ENCODE measurements around the gene JADE2.

JADE2 gene

GRCh38 chr5:134571693-134572405 is 46.4 kb downstream of the JADE2 start:
- Histone ChIP-seq H3K9me3 (ENCODE audit: low read length) (no peaks in the 10 kb centered on the region), H3K4me2 (ENCODE audit: low read length) (no peak overlapping the region), H3K9me2 (ENCODE audit: low read depth, low read length) (no peaks in the 10 kb centered on the region), H3K4me1 (ENCODE audit: insufficient read depth, low read length, severe bottlenecking) (no peaks in the 10 kb centered on the region), H3K4me3 (ENCODE audit: low read depth, low read length, poor library complexity, severe bottlenecking) (no peak overlapping the region), H3F3A (ENCODE audit: insufficient read depth, low read length) (no peaks in the 10 kb centered on the region), H4K20me1 (ENCODE audit: insufficient read depth, low read length) (no peaks in the 10 kb centered on the region), H3K36me3 (ENCODE audit: insufficient read depth, low read length) (peaks cover 87% of the 10 kb centered on the region), H3K79me2 (ENCODE audit: insufficient read depth, low read length) (no peaks in the 10 kb centered on the region), H3K27ac (ENCODE audit: low read depth, low read length, poor library complexity, severe bottlenecking) (no peak overlapping the region), H3K27me3 (ENCODE audit: insufficient read depth, low read length) (no peaks in the 10 kb centered on the region), H2AFZ (ENCODE audit: low read length) (no peak overlapping the region), H3K9ac (ENCODE audit: low read length) (no peak overlapping the region)
- no peak for TF ChIP-seq EZH2 (IDR thresholded peaks at IDR 0.05; ENCODE audit: borderline replicate concordance, low read length)
- TF ChIP-seq CTCF (IDR thresholded peaks at IDR 0.05; ENCODE audit: low read length), result no peak

GRCh38 chr5:134572811-134573210 is 47.3 kb downstream of the JADE2 start:
- H3K4me2 ChIP-seq (ENCODE audit: low read length), result no peak overlapping the region
- H3K9me3 ChIP-seq (ENCODE audit: low read length), result no peaks in the 10 kb centered on the region
- no peaks in the 10 kb centered on the region for H3K9me2 ChIP-seq (ENCODE audit: low read depth, low read length)
- TF ChIP-seq EZH2 (IDR thresholded peaks at IDR 0.05; ENCODE audit: borderline replicate concordance, low read length) (no peak), CTCF (IDR thresholded peaks at IDR 0.05; ENCODE audit: low read length) (no peak)
- no peak overlapping the region for H2AFZ ChIP-seq (ENCODE audit: low read length)
- H3K36me3 ChIP-seq (ENCODE audit: insufficient read depth, low read length), result peaks cover 84% of the 10 kb centered on the region
- no peaks in the 10 kb centered on the region for H4K20me1 ChIP-seq (ENCODE audit: insufficient read depth, low read length)
- no peaks in the 10 kb centered on the region for H3K4me1 ChIP-seq (ENCODE audit: insufficient read depth, low read length, severe bottlenecking)
- H3K27me3 ChIP-seq (ENCODE audit: insufficient read depth, low read length), result no peaks in the 10 kb centered on the region
- H3K79me2 ChIP-seq (ENCODE audit: insufficient read depth, low read length), result no peaks in the 10 kb centered on the region
- H3K27ac ChIP-seq (ENCODE audit: low read depth, low read length, poor library complexity, severe bottlenecking), result no peak overlapping the region
- H3K9ac ChIP-seq (ENCODE audit: low read length), result no peak overlapping the region
- no peak overlapping the region for H3K4me3 ChIP-seq (ENCODE audit: low read depth, low read length, poor library complexity, severe bottlenecking)
- H3F3A ChIP-seq (ENCODE audit: insufficient read depth, low read length), result no peaks in the 10 kb centered on the region

- no peaks in the 10 kb centered on the region for H3K4me1 ChIP-seq (ENCODE audit: insufficient read depth, low read length, severe bottlenecking)
- no peak overlapping the region for H2AFZ ChIP-seq (ENCODE audit: low read length)
- no peak overlapping the region for H3K9ac ChIP-seq (ENCODE audit: low read length)
- no peak overlapping the region for H3K4me3 ChIP-seq (ENCODE audit: low read depth, low read length, poor library complexity, severe bottlenecking)
- H3K9me2 ChIP-seq (ENCODE audit: low read depth, low read length), result no peaks in the 10 kb centered on the region
- H3K27ac ChIP-seq (ENCODE audit: low read depth, low read length, poor library complexity, severe bottlenecking), result no peak overlapping the region
- no peaks in the 10 kb centered on the region for H3K27me3 ChIP-seq (ENCODE audit: insufficient read depth, low read length)
- no peaks in the 10 kb centered on the region for H4K20me1 ChIP-seq (ENCODE audit: insufficient read depth, low read length)
- H3K9me3 ChIP-seq (ENCODE audit: low read length), result no peaks in the 10 kb centered on the region
- H3K4me2 ChIP-seq (ENCODE audit: low read length), result no peak overlapping the region
- H3F3A ChIP-seq (ENCODE audit: insufficient read depth, low read length), result no peaks in the 10 kb centered on the region
- peaks cover 83% of the 10 kb centered on the region for H3K36me3 ChIP-seq (ENCODE audit: insufficient read depth, low read length)
- TF ChIP-seq EZH2 (IDR thresholded peaks at IDR 0.05; ENCODE audit: borderline replicate concordance, low read length) (no peak), CTCF (IDR thresholded peaks at IDR 0.05; ENCODE audit: low read length) (no peak)
- H3K79me2 ChIP-seq (ENCODE audit: insufficient read depth, low read length), result no peaks in the 10 kb centered on the region
Observed at GRCh38 chr5:134574521-134574920, 49.1 kb downstream of the JADE2 start.

Data from OCI-LY1 (cell line).